Neural cell (in vitro differentiated cells): Measurements from ENCODE around the gene LRRC55.

Experiments used
- EP300 ChIP-seq: fragments of 450-650 bp; conservative IDR thresholded peaks from 2 replicates; pipeline ENCODE4 v1.6.1; 2014; ENCODE audit warnings: antibody characterized with exemption, mild to moderate bottlenecking, moderate library complexity; ENCODE audit not compliant: poor library complexity, severe bottlenecking
- TF ChIP-seq, protein P1 (sequence below): fragments of 450-650 bp; IDR thresholded peaks from 2 replicates; pipeline ENCODE4 v1.5.1; 2014; ENCODE audit warnings: antibody characterized with exemption, mild to moderate bottlenecking, moderate library complexity; ENCODE audit not compliant: poor library complexity, severe bottlenecking

GRCh38 chr11:57158180-57158579, 23.6 kb upstream of the LRRC55 start:
- TF ChIP-seq EP300, result no peak
- TF ChIP-seq, protein P1, sequence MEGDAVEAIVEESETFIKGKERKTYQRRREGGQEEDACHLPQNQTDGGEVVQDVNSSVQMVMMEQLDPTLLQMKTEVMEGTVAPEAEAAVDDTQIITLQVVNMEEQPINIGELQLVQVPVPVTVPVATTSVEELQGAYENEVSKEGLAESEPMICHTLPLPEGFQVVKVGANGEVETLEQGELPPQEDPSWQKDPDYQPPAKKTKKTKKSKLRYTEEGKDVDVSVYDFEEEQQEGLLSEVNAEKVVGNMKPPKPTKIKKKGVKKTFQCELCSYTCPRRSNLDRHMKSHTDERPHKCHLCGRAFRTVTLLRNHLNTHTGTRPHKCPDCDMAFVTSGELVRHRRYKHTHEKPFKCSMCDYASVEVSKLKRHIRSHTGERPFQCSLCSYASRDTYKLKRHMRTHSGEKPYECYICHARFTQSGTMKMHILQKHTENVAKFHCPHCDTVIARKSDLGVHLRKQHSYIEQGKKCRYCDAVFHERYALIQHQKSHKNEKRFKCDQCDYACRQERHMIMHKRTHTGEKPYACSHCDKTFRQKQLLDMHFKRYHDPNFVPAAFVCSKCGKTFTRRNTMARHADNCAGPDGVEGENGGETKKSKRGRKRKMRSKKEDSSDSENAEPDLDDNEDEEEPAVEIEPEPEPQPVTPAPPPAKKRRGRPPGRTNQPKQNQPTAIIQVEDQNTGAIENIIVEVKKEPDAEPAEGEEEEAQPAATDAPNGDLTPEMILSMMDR, result no peak
